ENCODE results near the gene MLLT3.

DNA sequence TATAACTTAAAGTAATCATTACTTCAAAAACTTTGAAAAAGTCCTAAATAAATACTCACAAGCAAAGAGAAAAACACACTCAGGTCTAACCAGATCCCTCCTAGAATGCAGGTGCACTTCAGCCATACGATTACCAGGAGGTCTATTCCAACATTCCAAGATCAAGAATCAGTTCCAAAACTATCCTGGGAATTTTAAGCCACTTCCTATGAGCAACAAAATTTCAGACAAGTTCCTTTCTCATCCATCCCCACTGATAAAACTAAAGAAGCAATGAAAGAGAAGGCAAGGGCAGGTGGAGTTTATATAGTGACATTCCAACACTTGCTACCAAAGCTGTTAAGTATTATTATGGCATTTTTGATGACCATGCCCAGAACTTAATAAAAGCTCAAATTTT is 29.6 kb downstream of the MLLT3 start:
- no peak for TF ChIP-seq POLR2AphosphoS5 (IDR thresholded peaks at IDR 0.05; ENCODE audit: low read depth, low read length)
- TF ChIP-seq, protein P1, sequence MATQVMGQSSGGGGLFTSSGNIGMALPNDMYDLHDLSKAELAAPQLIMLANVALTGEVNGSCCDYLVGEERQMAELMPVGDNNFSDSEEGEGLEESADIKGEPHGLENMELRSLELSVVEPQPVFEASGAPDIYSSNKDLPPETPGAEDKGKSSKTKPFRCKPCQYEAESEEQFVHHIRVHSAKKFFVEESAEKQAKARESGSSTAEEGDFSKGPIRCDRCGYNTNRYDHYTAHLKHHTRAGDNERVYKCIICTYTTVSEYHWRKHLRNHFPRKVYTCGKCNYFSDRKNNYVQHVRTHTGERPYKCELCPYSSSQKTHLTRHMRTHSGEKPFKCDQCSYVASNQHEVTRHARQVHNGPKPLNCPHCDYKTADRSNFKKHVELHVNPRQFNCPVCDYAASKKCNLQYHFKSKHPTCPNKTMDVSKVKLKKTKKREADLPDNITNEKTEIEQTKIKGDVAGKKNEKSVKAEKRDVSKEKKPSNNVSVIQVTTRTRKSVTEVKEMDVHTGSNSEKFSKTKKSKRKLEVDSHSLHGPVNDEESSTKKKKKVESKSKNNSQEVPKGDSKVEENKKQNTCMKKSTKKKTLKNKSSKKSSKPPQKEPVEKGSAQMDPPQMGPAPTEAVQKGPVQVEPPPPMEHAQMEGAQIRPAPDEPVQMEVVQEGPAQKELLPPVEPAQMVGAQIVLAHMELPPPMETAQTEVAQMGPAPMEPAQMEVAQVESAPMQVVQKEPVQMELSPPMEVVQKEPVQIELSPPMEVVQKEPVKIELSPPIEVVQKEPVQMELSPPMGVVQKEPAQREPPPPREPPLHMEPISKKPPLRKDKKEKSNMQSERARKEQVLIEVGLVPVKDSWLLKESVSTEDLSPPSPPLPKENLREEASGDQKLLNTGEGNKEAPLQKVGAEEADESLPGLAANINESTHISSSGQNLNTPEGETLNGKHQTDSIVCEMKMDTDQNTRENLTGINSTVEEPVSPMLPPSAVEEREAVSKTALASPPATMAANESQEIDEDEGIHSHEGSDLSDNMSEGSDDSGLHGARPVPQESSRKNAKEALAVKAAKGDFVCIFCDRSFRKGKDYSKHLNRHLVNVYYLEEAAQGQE (IDR thresholded peaks at IDR 0.05; ENCODE audit: insufficient read depth in 1 of 2, low read depth in 2 of 2, low read length in 2 of 2), result no peak
- no peak for TF ChIP-seq FOXP2 (optimal IDR thresholded peaks at IDR 0.05; ENCODE audit: borderline replicate concordance, extremely low read depth, extremely low read length, insufficient read depth)
- TF ChIP-seq TAF1 (IDR thresholded peaks at IDR 0.05; ENCODE audit: borderline replicate concordance, insufficient read depth, low read length), result no peak
- TF ChIP-seq SIN3A (IDR thresholded peaks at IDR 0.05; ENCODE audit: borderline replicate concordance, insufficient read depth, low read length), result no peak

Measured in PFSK-1 (cell line).